ENCODE measurements around the gene TBX19. TPM values are rescaled to one million over a fixed set of nuclear protein-coding genes. Genes with fewer than 3 reads are reported as not detected.
A peak's percentile ranks its signal among the peaks of the same experiment; 100 is the strongest.

The TBX19 gene
- total and polyA plus RNA-seq, 2 of the 4 experiments (the other 2 are of a cell fraction) = 0.18 to 0.89 TPM

GRCh38 chr1:168301664-168302320 lies 21.1 kb downstream of the TBX19 start:
- H2BK20ac ChIP-seq (ENCODE audit: low read depth, low read length) = no peak overlapping the region
- no peak overlapping the region for H3K18ac ChIP-seq (ENCODE audit: low read depth, low read length)
- DNase-seq (peak; percentile 61), ATAC-seq (ENCODE audit: low read depth) (peak; percentile 88)
- H3K4me1 ChIP-seq (ENCODE audit: control insufficient read depth, insufficient read depth, low read length) = peaks cover 4% of the 10 kb centered on the region
- no peaks in the 10 kb centered on the region for H3K27me3 ChIP-seq (ENCODE audit: control insufficient read depth, insufficient read depth, low read length)
- no peak overlapping the region for H3K27ac ChIP-seq (ENCODE audit: insufficient read depth, low read length)
- no peak overlapping the region for H2BK15ac ChIP-seq (ENCODE audit: low read depth, low read length)
- no TSS peak for BruUV-seq (replicated peaks)
- H2AK9ac ChIP-seq (replicated peaks; ENCODE audit: low read depth, low read length, poor library complexity) = no peak overlapping the region
- dilution Hi-C loops (cut with HindIII; ENCODE audit: low sequenced_read_pairs, unreplicated experiment) (no loop called here), in situ Hi-C loops (cut with MboI; ENCODE audit: low sequenced_read_pairs) (no loop called here), intact Hi-C loops (cut with micrococcal nuclease) (no loop called here)
- H2BK5ac ChIP-seq (ENCODE audit: low read depth, low read length, poor library complexity, severe bottlenecking) = no peak overlapping the region
- no peak overlapping the region for H3K9ac ChIP-seq (ENCODE audit: low read depth, low read length)
- H3K4me3 ChIP-seq (ENCODE audit: insufficient read depth, low read depth, low read length) = no peak overlapping the region
- no peak overlapping the region for H3K23ac ChIP-seq (ENCODE audit: low read depth, low read length)
- no peak overlapping the region for H4K91ac ChIP-seq (ENCODE audit: insufficient read depth, low read depth, low read length)
- TF ChIP-seq MAZ (IDR thresholded peaks at IDR 0.05; ENCODE audit: borderline replicate concordance, low read depth, low read length) (no peak), BHLHE40 (IDR thresholded peaks at IDR 0.05; ENCODE audit: low read depth, low read length) (0 out of 2 replicates have a peak, but pooled peaks have one; percentile 19), CEBPB (IDR thresholded peaks at IDR 0.05; ENCODE audit: low read depth, low read length) (0 out of 2 replicates have a peak, but pooled peaks have one; percentile 21), CHD1 (IDR thresholded peaks at IDR 0.05; ENCODE audit: low read depth, low read length) (no peak), CTCF (conservative IDR thresholded peaks at IDR 0.05; ENCODE audit: low read depth, low read length) (no peak)
- H3K4ac ChIP-seq (ENCODE audit: low read depth, low read length) = no peak overlapping the region
- no peak overlapping the region for H2BK120ac ChIP-seq (ENCODE audit: low read depth, low read length)
- no CpG with 5 or more reads among the region's 3 CpGs for WGBS, 2 experiments (ENCODE audit: extremely low coverage in 2 of 2, insufficient read length in 1 of 2)
- no peak overlapping the region for H2AFZ ChIP-seq (replicated peaks; ENCODE audit: low read length, poor library complexity)
- H2AK5ac ChIP-seq (ENCODE audit: low read depth, low read length) = no peak overlapping the region
- H4K5ac ChIP-seq (ENCODE audit: low read depth, low read length) = no peak overlapping the region
- no peaks in the 10 kb centered on the region; the same call in 1 of the 2 replicates for H3K36me3 ChIP-seq (ENCODE audit: control insufficient read depth, insufficient read depth, low read length)
- no peaks in the 10 kb centered on the region for H3K9me3 ChIP-seq (ENCODE audit: control insufficient read depth, insufficient read depth, low read length)
- CTCF ChIA-PET = no interaction called here
- H3K14ac ChIP-seq (replicated peaks; ENCODE audit: low read depth, low read length) = no peak overlapping the region
- no peak overlapping the region for H3K56ac ChIP-seq (ENCODE audit: extremely low read depth, insufficient read depth, low read length)
- H4K8ac ChIP-seq (ENCODE audit: low read depth in 2 of 2, low read length in 2 of 2) = no peak overlapping the region
- no peaks in the 10 kb centered on the region for H4K20me1 ChIP-seq (ENCODE audit: insufficient read depth, low read length)
- no peaks in the 10 kb centered on the region for H3K79me1 ChIP-seq (ENCODE audit: low read depth in 1 of 2, low read length in 2 of 2)
- POLR2A ChIA-PET (ENCODE audit: unreplicated experiment) = no interaction called here
- 0 out of 2 replicates have a peak overlapping the region, but pooled peaks have one; percentile 26 for H3K4me2 ChIP-seq (ENCODE audit: low read depth, low read length)
- no peaks in the 10 kb centered on the region; the same call in 1 of the 2 replicates for H3K9me1 ChIP-seq (ENCODE audit: insufficient read depth, low read length)
